ENCODE results near the gene CCDC89. TPM values are rescaled to one million over a fixed set of nuclear protein-coding genes. Genes with fewer than 3 reads are reported as not detected.

The CCDC89 gene
- total and polyA plus RNA-seq, 9 of the 15 experiments (the other 6 are each of a cell fraction or from before 2014, with no cell fraction given): 0.07 to 0.09 TPM; not detected in 7

- no TSS peak for BruUV-seq (replicated peaks)
- no peaks in the 10 kb centered on the region for H3K4me1 ChIP-seq (replicated peaks in 1 of 2; ENCODE audit: control insufficient read depth in 2 of 2, insufficient read depth in 2 of 2, low read length in 2 of 2)
- DNase-seq (ENCODE audit: extremely low read depth in 1 of 4, low spot score in 3 of 4) (no peak), FAIRE-seq (no peak), ATAC-seq (no peak)
- no peak overlapping the region for H2AFZ ChIP-seq (ENCODE audit: low read depth, low read length)
- CTCF ChIA-PET (ENCODE audit: low intra/inter-chr PET ratio): no interaction called here
- POLR2A ChIA-PET: interaction anchor here (1.1 kb wide), 1 partner anchor 14 kb away, joined by 3 read pairs; no protein-coding TSS in a partner anchor
- H3K27me3 ChIP-seq (ENCODE audit: control insufficient read depth in 2 of 2, insufficient read depth in 2 of 2, low read length in 2 of 2): peaks cover 3 to 5% of the 10 kb centered on the region in 2 experiments; a peak in 3 of 5 replicates
- no peaks in the 10 kb centered on the region for H3K79me2 ChIP-seq (ENCODE audit: control insufficient read depth, insufficient read depth, low read length)
- H3K4me2 ChIP-seq (ENCODE audit: insufficient read depth, low read length): no peak overlapping the region
- H3K4me3 ChIP-seq: no peak overlapping the region
- no peak overlapping the region for H3K27ac ChIP-seq (ENCODE audit: extremely low read depth, low read depth, low read length)
- intact Hi-C loops (cut with micrococcal nuclease): no loop called here
- 1% methylated on average over 6 of the region's 6 CpGs for WGBS (ENCODE audit: insufficient coverage, low coverage, missing lambda C conversion rate)
- no peak overlapping the region for H3K9ac ChIP-seq (ENCODE audit: insufficient read depth in 1 of 2, low read depth in 2 of 2, low read length in 2 of 2)
- H3K36me3 ChIP-seq (ENCODE audit: control insufficient read depth, insufficient read depth, low read length): no peaks in the 10 kb centered on the region
- in situ Hi-C loops (cut with MboI): no loop called here
- no peaks in the 10 kb centered on the region for H3K9me3 ChIP-seq (replicated peaks; ENCODE audit: control insufficient read depth, insufficient read depth, low read depth, low read length)
- no peaks in the 10 kb centered on the region for H3K9me1 ChIP-seq (ENCODE audit: control insufficient read depth, insufficient read depth, low read length)
- no peaks in the 10 kb centered on the region for H4K20me1 ChIP-seq (replicated peaks; ENCODE audit: control insufficient read depth, insufficient read depth, low read length)
- TF ChIP-seq ZNF41 (CRISPR knock-in tag; conservative IDR thresholded peaks at IDR 0.05) (no peak), ZSCAN32 (CRISPR knock-in tag; IDR thresholded peaks at IDR 0.05) (no peak), MEIS2 (IDR thresholded peaks at IDR 0.05; ENCODE audit: partially characterized antibody) (no peak), REST (IDR thresholded peaks at IDR 0.05; ENCODE audit: borderline replicate concordance) (no peak), REST (CRISPR knock-in tag; IDR thresholded peaks at IDR 0.05; ENCODE audit: low read depth) (no peak), SAP30 (IDR thresholded peaks at IDR 0.05; ENCODE audit: borderline replicate concordance, insufficient read depth, low read depth, low read length, poor library complexity, severe bottlenecking) (no peak), MBD1 (CRISPR knock-in tag; IDR thresholded peaks at IDR 0.05) (no peak), CREB5 (CRISPR knock-in tag; IDR thresholded peaks at IDR 0.05) (no peak), HNRNPL (IDR thresholded peaks at IDR 0.05; ENCODE audit: low read depth, low read length) (no peak)
Observed at GRCh38 chr11:85724748-85725465, 38.9 kb upstream of the CCDC89 start.
